Activated CD4-positive, alpha-beta T cell treated with anti-CD3 and anti-CD28 coated beads for 24 hours (primary cell): Measurements from ENCODE around the gene CCDC71.

Source experiments
- DNase-seq, 2 donors: peaks; one replicate each; pipeline ENCODE4 v3.0.0-alpha.2; 2020; ENCODE audit warnings: low read depth in 2 of 2

Gene CCDC71

DNA sequence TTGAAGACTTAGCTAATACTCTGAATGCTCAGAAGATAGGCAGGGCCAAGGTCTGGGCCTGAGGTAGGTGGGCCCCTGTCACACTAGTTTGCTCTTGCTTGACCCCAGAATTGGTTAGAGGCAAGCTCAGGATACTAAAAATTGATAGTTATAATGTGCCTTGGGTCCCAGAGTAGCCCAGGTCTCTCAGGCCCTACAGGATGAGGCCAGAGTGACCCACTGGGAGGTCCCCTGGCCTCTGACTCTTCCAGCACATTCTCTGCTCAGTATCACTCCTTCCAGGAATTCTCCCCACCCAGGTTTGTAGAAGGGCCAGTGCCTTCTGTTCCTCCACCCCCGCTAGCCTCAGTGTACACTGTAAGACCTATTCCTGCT, 4.6 kb upstream of the CCDC71 start:
- DNase-seq, result no peak

GRCh38 chr3:49166752-49167556, 823 bp upstream of the CCDC71 start:
- DNase-seq, result no peak

DNA sequence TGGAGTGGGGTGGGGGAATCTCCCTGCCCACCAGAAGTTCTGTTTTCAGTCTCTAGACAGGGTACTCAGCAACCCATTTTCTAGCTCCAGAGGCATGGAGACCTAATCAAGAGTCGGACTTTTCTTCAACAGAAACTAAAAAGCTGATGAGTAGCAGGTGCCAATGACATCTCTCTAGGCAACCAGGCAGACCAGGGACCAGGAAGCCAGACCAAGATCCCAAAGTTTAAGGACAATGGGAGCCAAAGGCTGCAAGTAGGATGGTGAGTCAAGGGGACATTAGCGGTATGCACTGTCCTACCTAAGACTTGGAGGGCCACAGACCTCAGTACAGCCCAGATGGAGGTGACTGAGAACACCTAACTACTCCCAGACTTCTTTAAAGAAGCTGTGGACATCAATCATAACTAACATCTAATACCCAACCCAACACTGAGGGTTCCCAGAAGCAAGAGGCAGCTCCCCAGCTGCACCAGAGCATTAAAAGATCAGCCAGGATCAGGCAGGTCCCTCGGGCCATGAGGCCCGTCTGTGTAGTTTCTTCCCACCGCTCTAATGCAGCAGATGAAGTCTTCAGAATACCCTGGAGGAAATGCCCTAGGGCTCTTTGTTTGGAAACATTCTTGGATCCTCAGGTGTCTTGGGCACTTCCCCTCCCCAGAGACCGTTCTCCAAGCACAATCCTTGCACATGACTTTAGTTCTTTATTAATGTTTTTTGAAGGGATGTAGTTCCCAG, 979 bp downstream of the CCDC71 start:
- no peak for DNase-seq

DNA sequence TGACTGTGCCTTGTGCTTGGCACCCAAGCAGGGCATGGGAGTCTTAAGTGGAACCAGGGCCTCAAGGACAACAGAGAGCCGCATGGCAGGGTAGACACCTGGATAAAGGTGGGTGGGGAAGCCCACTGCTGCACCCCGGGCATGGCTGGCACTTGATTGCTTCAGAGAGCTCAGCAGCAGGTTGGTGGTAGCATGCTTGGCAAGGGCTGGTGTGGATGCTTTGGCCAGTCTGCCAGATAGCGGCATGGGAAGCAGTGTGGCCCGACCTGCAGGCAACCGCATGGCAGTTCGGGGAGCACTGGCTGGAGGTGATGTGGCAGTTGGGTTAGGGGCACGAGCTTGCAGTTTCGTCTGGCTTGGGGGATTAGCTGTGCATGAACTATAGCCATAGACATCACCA, 2.5 kb downstream of the CCDC71 start:
- no peak for DNase-seq

DNA sequence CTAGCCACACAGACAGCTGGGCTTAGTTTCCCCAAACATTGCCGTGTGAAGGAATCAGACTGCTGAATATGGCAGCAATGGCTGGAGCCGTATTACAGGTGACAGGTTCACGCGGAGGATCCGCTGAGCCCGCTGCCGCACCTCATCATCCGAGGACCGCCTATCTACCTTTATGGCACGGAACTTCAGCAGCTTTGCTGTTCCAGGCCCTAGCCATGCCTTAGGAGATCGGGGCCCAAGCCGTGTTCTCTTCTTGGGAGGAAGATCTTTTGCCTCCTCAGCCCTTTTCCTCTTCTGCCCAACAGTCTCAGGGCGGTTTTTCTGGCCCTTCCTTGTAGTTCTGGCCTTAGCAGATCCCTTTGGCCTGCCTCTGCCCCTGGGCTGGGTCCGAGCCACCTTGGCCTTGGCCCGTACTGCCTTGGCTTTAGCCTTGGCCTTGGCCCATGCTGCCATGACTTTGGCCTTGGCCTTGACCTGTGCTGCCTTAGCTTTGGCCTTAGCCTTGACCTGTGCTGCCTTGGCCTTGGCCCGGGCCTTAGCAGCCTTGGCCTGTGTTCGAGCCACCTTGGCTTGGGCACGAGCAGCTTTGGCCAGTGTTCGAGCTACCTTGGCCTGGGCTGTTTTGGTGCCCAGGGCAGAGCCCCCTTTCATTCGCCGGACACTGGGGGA, 3.2 kb downstream of the CCDC71 start:
- no peak for DNase-seq

DNA sequence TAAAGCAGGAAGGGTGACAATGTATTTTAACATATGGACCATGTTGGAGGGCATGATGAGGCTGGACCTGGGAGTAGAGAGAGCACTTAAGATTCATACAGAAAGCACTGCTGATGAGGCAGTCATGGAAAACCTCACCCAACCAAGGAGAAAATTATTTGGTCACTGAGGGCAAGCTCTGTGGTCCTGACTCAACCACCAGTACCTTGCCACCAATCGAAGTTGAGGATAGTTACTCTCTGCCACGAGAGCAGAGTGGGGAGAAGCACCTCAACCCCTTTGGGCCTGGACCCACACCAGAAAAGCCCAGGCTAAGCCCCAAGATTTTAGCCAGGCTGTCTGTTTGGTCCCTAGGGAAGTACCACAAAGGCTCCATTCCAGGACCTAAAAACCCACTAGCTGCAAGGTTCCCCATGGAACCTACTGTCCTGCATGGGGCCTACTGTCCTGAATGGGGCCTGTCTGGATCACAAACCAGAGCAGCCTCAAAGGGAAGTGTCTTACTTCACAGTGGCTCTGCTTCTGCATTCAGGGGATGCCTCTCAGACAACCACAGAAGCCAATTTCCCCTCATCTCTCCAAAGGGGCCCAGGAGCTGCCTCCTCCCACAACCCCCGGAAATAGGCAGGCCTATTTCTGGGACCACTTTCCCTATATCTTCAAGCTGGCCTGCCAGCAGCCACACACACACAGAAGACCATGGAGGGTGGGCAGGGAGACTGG, 4.2 kb downstream of the CCDC71 start:
- no peak for DNase-seq

DNA sequence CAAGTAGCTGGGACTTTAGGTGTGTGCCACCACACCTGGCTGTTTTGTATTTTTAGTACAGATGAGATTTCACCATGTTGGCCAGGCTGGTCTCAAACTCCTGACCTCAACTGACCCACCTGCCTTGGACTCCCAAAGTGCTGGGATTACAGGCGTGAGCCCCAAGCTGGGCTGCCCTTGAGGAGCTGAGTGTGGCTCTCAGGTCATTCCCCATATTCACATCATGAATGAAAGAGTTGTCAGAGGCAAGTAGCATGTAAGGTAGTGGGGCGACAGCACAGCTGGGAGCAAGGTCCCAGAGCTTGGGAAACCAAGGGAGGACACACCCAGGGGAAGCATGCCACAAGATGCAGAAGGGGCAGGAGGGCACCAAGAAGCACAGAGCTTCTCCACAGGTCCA, 4.9 kb downstream of the CCDC71 start:
- DNase-seq, result no peak

DNA sequence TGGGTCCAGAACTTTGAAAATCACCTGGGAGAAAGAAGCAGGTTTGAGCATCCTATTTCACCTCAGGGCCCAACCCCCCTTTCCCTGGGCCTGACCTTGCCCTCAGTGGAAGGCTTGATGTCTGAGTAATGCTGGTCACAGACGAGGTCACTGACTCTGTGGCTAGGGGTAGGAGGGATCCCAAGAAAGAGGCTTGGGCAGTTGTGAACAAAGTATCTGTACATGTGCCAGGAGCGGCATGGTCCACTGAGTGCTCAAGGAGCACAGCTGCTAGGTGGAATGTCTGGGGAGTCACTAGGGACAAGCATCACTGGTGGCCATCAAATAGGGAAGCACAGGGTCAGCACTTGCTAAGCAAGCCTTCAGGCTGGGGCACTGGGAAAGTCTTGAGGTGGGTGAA, 7.3 kb downstream of the CCDC71 start:
- DNase-seq, result no peak

DNA sequence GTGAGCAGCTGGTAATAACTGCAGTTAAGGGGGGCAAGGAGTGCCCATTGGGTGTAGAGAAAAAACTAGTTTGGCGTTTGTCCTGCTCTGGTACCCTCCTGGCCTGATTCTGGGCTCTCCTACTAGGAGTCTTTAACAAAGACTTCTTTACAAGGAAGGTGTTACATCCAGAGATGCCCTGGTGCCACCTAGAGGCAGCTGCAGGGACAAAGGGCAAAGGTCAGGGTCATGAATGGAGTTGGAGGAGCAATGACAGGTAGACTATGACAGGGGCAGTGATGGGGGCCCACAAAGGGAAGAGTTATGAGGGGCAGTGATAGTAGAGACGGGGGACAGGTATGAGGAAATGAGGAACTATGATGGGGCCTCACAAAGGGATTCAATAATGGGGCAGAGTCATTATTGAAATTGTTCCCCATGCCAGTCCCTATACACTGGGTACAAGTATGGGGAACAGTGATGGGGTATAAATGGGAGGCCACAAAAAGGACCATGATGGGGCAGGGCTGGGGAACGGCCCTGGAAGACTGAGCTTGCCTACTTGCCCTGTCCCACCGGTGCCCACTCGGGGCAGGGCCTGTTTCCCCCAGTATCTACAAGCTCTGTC, 7.9 kb downstream of the CCDC71 start:
- peak; percentile 26 to 38 for DNase-seq

DNA sequence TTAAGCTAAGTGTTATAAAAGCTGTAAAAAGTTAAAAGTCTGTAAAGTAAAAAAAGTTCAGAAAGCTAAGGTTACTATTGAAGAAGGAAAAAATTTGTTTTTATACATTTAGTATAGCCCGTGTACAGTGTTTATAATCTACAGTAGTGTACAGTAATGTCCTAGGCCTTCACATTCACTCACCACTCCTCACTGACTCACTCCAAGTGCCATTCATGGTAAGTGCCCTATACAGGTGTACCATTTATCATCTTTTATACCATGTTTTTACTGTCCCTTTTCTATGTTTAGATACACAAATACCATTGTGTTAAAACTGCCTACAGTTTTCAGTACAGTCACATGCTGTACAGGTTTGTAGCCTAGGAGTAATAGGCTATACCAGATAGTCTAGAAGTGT, 8.8 kb downstream of the CCDC71 start:
- DNase-seq, result no peak

DNA sequence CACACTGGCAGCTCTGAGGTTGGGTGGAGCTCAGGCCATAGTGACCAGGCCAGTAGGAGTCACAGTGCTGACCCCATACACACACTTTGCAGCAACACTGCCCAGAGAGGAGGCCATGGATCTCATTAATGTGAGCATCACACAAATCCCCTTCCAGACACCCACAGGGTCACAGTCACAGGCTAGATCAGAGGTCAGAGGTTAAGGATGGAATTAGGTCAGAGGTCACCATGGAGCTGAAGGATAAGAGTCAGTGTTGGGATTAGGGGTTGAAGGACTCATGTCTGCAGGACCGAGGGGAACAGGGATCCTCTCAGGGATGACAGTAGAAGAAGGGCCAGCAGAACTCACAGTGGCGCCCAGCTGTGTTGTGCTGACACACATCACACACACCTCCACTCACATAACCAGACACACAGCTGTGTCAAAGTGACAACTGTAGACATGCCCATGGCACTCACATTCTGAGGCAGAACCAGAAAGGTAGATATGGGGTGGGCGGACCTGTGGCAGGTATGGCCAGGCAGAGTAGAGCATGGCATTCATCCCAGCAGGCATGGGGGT, 12.7 kb downstream of the CCDC71 start:
- no peak for DNase-seq

DNA sequence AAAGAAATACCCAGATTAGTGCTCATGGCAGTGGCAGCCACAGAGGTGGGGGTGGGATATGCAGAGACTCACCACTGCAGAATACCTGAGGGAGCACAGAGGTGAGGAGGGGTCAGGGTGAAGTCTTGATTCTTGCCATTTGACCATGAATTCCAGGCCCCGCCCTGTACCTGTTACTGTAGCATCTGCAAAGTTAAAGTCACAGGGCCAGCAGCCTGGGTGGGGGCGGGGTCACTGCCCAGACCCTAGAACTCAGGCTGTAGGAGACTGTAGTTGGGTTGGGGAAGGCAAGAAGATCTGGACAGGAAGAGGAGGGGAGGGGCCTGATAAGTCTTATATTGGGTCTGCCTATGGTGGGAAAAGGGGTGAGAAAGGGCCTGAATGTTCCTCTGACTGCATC, 14.5 kb downstream of the CCDC71 start:
- no peak for DNase-seq

GRCh38 chr3:49148159-49148558, 18.0 kb downstream of the CCDC71 start:
- DNase-seq, result no peak

- no peak for DNase-seq
These were observed 26.1 kb downstream of the CCDC71 start for GRCh38 chr3:49140080-49140479.

GRCh38 chr3:49135499-49135898, 30.6 kb downstream of the CCDC71 start:
- no peak for DNase-seq

DNA sequence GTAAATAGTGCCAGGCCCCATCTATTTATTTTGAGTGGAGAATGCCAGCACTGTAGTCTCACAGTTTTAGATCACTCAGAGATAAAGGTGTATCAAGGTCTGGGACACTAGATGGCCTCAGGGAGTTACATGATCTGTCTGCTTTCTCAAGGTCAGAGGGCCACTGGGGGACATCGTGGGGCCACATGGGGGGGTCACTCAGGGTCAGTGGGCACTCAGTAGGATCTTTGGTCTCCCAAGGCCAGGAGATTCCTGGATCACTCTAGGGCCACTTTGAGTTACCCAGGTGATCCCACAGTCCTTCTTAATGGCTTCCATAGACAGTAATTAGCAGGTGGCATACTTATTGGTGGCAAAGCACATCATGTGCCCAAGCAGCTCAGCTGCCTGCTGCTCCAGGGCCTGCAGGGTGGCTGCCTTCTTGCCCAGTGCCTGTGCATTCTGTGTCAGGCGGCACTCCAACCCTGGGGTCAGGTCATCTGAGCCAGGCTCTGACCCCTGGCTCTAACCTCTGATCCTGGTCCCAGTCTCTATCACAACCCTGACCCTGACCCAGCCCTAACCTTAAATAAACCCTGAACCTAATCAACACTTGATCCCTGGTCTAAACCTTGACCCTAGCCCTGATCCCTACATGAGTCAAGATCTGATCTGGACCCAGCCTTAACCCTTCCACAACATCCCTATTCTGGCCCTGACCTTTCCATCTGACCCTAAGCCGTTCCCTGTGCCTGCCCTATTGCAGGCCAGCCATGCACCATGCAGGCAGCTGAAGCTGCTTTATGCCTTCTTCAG, 31.5 kb downstream of the CCDC71 start:
- no peak for DNase-seq

- no peak for DNase-seq
These were observed 32.7 kb downstream of the CCDC71 start for GRCh38 chr3:49133226-49133951.

DNA sequence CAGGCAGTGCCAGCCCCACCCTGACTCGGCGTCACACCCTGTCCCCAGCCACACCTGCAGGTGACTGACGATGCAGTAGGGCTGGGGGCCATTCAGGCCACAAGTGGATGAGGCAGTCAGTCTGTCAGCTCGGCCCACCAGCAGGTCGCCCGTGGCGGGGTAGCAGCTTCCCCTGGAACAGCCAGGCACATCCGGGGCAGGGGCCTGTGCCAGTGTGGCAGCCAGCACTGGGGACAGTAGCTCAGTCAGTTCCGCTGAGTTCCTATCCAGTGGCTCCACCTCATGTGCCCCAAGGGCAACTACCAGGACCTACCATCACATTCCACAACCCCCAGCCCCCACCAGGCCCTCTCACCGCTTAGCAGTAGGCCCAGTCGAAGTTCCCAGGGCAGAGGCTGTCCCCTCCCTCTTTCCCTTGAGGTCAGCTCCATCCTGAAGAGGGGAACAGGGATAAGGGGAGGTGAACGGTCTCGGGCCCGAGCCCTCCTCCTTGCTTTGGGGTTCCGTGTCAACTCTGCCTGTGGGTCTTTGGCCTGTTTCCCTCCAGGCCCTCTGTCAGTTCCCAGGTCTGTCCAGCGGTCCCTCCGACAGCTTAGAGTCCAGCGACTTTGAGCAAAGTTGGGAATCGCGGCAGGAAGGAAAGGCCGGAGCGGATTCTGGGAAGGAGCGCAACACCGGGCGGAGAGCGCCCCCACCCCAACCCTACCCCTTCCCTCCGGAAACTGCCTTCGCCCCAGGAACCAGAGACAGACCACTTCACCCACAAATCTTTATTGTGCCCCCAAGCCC, 33.5 kb downstream of the CCDC71 start, which contains the start of gene LAMB2:
TSS of gene LAMB2 (minus strand) at position 614 of the 789 bp plus-strand sequence. CDS start at position 431, 183 bp downstream.
- DNase-seq, result no peak

GRCh38 chr3:49132073-49132436, 34.1 kb downstream of the CCDC71 start:
- no peak for DNase-seq
